ENCODE results near the gene HTATIP2. TPM values are rescaled to one million over a fixed set of nuclear protein-coding genes. Genes with fewer than 3 reads are reported as not detected.

Gene HTATIP2
- total RNA-seq, 1 experiment from 2014 or later: 48.3 TPM

DNA sequence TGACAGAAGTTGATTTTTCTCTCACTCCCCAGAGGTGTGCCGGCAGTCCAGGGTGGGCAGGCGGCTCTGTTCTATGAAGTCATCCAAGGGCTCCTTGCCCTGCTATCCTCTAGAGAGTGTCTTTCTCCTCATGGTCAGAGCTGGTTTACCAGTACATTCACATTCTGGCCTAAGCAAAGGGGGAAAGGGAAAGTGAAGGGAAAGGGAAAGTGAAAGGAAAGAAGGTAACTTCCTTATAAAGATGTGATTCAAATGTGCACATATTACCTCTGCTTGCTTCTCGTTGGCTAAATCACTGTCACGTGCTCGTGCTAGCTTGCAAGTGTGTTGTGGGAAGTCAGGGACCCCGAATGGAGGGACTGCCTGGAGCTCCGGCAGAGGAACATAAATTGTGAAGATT is 2.9 kb upstream of the HTATIP2 start:
- ATAC-seq (no peak; the same call in 1 of the 2 replicates), DNase-seq (peak; percentile 24)
- Histone ChIP-seq H3K27ac (ENCODE audit: low read length) (no peak overlapping the region), H3K27me3 (ENCODE audit: low read length) (no peaks in the 10 kb centered on the region), H3K4me2 (ENCODE audit: low read length) (no peak overlapping the region), H3K9me3 (ENCODE audit: low read length) (no peaks in the 10 kb centered on the region), H3K36me3 (ENCODE audit: low read depth, low read length) (no peaks in the 10 kb centered on the region), H3K4me1 (ENCODE audit: insufficient read depth, low read length) (peaks cover 41% of the 10 kb centered on the region), H3K9me2 (replicated peaks; ENCODE audit: low read length) (no peaks in the 10 kb centered on the region), H3K4me3 (ENCODE audit: low read length) (no peak overlapping the region), H3F3A (ENCODE audit: low read length, unreplicated experiment) (no peaks in the 10 kb centered on the region), H2AFZ (ENCODE audit: low read length) (peak overlapping the region; percentile 60; the same call in 1 of the 2 replicates), H3K9ac (ENCODE audit: low read length) (no peak overlapping the region), H4K20me1 (ENCODE audit: low read length) (no peaks in the 10 kb centered on the region), H3K79me2 (ENCODE audit: low read length) (peaks cover 21% of the 10 kb centered on the region)
- intact Hi-C loops (cut with micrococcal nuclease): loop anchor here (5.0 kb wide), 1 partner anchor 803 kb away; no protein-coding TSS in a partner anchor
- TF ChIP-seq EZH2phosphoT487 (IDR thresholded peaks at IDR 0.05; ENCODE audit: borderline replicate concordance, low read length) (no peak), CTCF (conservative IDR thresholded peaks at IDR 0.05; ENCODE audit: low read depth, low read length) (no peak), EZH2 (IDR thresholded peaks at IDR 0.05; ENCODE audit: low read length, unreplicated experiment) (no peak)
- BruUV-seq (replicated peaks): TSS peak; percentile 31
- ChIA-PET CTCF (no interaction called here), POLR2A (ENCODE audit: unreplicated experiment) (no interaction called here)

DNA sequence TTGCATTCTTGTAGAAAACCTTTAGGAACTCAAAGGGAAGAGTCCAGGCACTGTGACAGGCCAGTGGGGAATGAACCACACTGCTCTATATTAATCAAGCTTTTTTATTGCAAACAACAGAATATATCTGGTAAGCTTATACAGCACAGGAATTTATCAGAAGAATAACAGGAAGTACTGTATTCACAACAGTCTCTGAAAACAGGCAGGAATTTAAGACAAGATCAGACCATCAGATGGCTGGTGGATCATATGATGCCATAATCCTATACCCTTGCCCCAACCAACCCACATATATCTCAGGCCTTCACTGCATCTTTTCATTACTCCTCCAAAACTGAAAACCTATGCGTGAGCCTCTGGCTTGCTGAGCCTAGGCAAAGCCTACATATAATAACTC is 1.0 kb upstream of the HTATIP2 start:
- ChIA-PET POLR2A (ENCODE audit: unreplicated experiment) (no interaction called here), CTCF (no interaction called here)
- BruUV-seq (replicated peaks): no TSS peak
- Histone ChIP-seq H2AFZ (ENCODE audit: low read length) (no peak overlapping the region), H3K9me3 (ENCODE audit: low read length) (no peaks in the 10 kb centered on the region), H3K27me3 (ENCODE audit: low read length) (no peaks in the 10 kb centered on the region), H3F3A (ENCODE audit: low read length, unreplicated experiment) (peaks cover 7% of the 10 kb centered on the region), H3K4me1 (ENCODE audit: insufficient read depth, low read length) (peaks cover 56% of the 10 kb centered on the region), H4K20me1 (ENCODE audit: low read length) (no peaks in the 10 kb centered on the region), H3K4me3 (ENCODE audit: low read length) (no peak overlapping the region), H3K79me2 (ENCODE audit: low read length) (peaks cover 29% of the 10 kb centered on the region), H3K9ac (ENCODE audit: low read length) (no peak overlapping the region), H3K27ac (ENCODE audit: low read length) (no peak overlapping the region), H3K36me3 (ENCODE audit: low read depth, low read length) (no peaks in the 10 kb centered on the region), H3K4me2 (ENCODE audit: low read length) (no peak overlapping the region), H3K9me2 (replicated peaks; ENCODE audit: low read length) (no peaks in the 10 kb centered on the region)
- DNase-seq (no peak), ATAC-seq (no peak)
- intact Hi-C loops (cut with micrococcal nuclease): loop anchor here (5.0 kb wide), 1 partner anchor 805 kb away; no protein-coding TSS in a partner anchor
- TF ChIP-seq CTCF (conservative IDR thresholded peaks at IDR 0.05; ENCODE audit: low read depth, low read length): no peak
- TF ChIP-seq EZH2phosphoT487 (IDR thresholded peaks at IDR 0.05; ENCODE audit: borderline replicate concordance, low read length): no peak
- TF ChIP-seq EZH2 (IDR thresholded peaks at IDR 0.05; ENCODE audit: low read length, unreplicated experiment): no peak

DNA sequence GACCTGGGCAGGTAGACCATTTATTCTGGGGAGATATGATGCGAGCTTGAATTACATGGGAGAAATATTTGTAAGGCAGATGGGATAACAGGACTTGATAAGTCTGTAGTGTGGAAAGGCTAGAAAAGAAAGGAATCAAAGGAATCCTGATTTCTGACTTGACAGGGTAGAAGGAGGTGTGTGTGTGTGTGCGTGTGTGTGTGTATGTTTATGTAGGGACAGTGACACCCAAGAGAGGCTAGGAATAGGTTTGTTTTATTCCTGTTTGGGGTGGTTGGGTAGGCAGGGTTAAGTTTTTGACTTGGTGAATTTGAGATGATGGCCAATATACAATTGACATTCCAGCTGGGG is 390 bp upstream of the HTATIP2 start:
- Histone ChIP-seq H3K9ac (ENCODE audit: low read length) (peak overlapping the region; percentile 97), H3K27me3 (ENCODE audit: low read length) (no peaks in the 10 kb centered on the region), H2AFZ (ENCODE audit: low read length) (peak overlapping the region; percentile 74), H3K9me3 (ENCODE audit: low read length) (no peaks in the 10 kb centered on the region), H3K79me2 (ENCODE audit: low read length) (peaks cover 29% of the 10 kb centered on the region), H3K36me3 (ENCODE audit: low read depth, low read length) (no peaks in the 10 kb centered on the region), H3K9me2 (replicated peaks; ENCODE audit: low read length) (no peaks in the 10 kb centered on the region), H4K20me1 (ENCODE audit: low read length) (no peaks in the 10 kb centered on the region), H3K4me2 (ENCODE audit: low read length) (peak overlapping the region; percentile 81), H3K4me1 (ENCODE audit: insufficient read depth, low read length) (peaks cover 58% of the 10 kb centered on the region), H3F3A (ENCODE audit: low read length, unreplicated experiment) (peaks cover 8% of the 10 kb centered on the region), H3K27ac (ENCODE audit: low read length) (peak overlapping the region; percentile 89), H3K4me3 (ENCODE audit: low read length) (peak overlapping the region; percentile 67)
- peak; percentile 5 for DNase-seq
- CTCF ChIA-PET: no interaction called here
- ATAC-seq: no peak
- no TSS peak for BruUV-seq (replicated peaks)
- TF ChIP-seq EZH2phosphoT487 (IDR thresholded peaks at IDR 0.05; ENCODE audit: borderline replicate concordance, low read length) (no peak), CTCF (conservative IDR thresholded peaks at IDR 0.05; ENCODE audit: low read depth, low read length) (no peak), EZH2 (IDR thresholded peaks at IDR 0.05; ENCODE audit: low read length, unreplicated experiment) (no peak)
- intact Hi-C loops (cut with micrococcal nuclease): loop anchor here (5.0 kb wide), 1 partner anchor 806 kb away; no protein-coding TSS in a partner anchor
- POLR2A ChIA-PET (ENCODE audit: unreplicated experiment): no interaction called here
